RWPE2 (cell line): ENCODE data around the gene CES2.

ENCODE experiments used
- ATAC-seq: fragments of 200-7000 bp; cut with Tn5 transposase; 3 replicates; pipeline ENCODE4 v1.9.1; 2021; ENCODE audit warnings: low read depth
- DNase-seq: peaks from one replicate; pipeline ENCODE4 v3.0.0-alpha.2; 2020; ENCODE audit warnings: low spot score
- H3K27ac ChIP-seq: fragments of 450-650 bp; 2 replicates; pipeline ENCODE4 v1.5.1; 2017; ENCODE audit warnings: mild to moderate bottlenecking; ENCODE audit not compliant: poor library complexity, severe bottlenecking
- H3K27me3 ChIP-seq: fragments of 250-450 bp; sonication (Bioruptor Pico); 2 replicates; pipeline ENCODE4 v1.5.1; 2021; ENCODE audit warnings: mild to moderate bottlenecking, moderate library complexity; ENCODE audit not compliant: insufficient read depth, poor library complexity, severe bottlenecking
- H3K36me3 ChIP-seq: fragments of 250-450 bp; sonication (Bioruptor Pico); 2 replicates; pipeline ENCODE4 v1.5.1; 2020; ENCODE audit warnings: low read depth, mild to moderate bottlenecking, moderate library complexity
- H3K4me1 ChIP-seq: fragments of 250-450 bp; sonication (Bioruptor Pico); 2 replicates; pipeline ENCODE4 v1.5.1; 2021; ENCODE audit warnings: mild to moderate bottlenecking, moderate library complexity; ENCODE audit not compliant: insufficient read depth, poor library complexity, severe bottlenecking
- H3K4me3 ChIP-seq: fragments of 250-450 bp; sonication (Bioruptor Pico); 2 replicates; pipeline ENCODE4 v1.5.1; 2021; ENCODE audit warnings: mild to moderate bottlenecking, moderate library complexity; ENCODE audit not compliant: severe bottlenecking
- H3K9me3 ChIP-seq: fragments of 250-450 bp; sonication (Bioruptor Pico); 2 replicates; pipeline ENCODE4 v1.5.1; 2021; ENCODE audit warnings: mild to moderate bottlenecking, moderate library complexity; ENCODE audit not compliant: severe bottlenecking
- CTCF ChIP-seq: fragments of 450-650 bp; IDR thresholded peaks from one replicate; pipeline ENCODE4 v1.5.1; 2017; ENCODE audit warnings: mild to moderate bottlenecking, moderate library complexity; ENCODE audit not compliant: poor library complexity, severe bottlenecking

Gene CES2

GRCh38 chr16:66936889-66937554, 1.7 kb downstream of the CES2 start:
- peaks cover 9% of the 10 kb centered on the region for H3K4me1 ChIP-seq
- no peak for TF ChIP-seq CTCF
- H3K36me3 ChIP-seq, result peaks cover 52% of the 10 kb centered on the region
- H3K27me3 ChIP-seq, result no peaks in the 10 kb centered on the region
- no peak for ATAC-seq
- no peaks in the 10 kb centered on the region for H3K9me3 ChIP-seq
- DNase-seq, result no peak
- no peak overlapping the region for H3K27ac ChIP-seq
- no peak overlapping the region for H3K4me3 ChIP-seq

- no peak overlapping the region for H3K27ac ChIP-seq
- H3K4me1 ChIP-seq, result peaks cover 9% of the 10 kb centered on the region
- H3K36me3 ChIP-seq, result peaks cover 58% of the 10 kb centered on the region
- H3K9me3 ChIP-seq, result no peaks in the 10 kb centered on the region
- no peak for ATAC-seq
- DNase-seq, result no peak
- H3K4me3 ChIP-seq, result no peak overlapping the region
- no peaks in the 10 kb centered on the region for H3K27me3 ChIP-seq
- no peak for TF ChIP-seq CTCF
Measured at GRCh38 chr16:66937725-66938337, 2.5 kb downstream of the CES2 start.

- ATAC-seq (no peak), DNase-seq (no peak)
- Histone ChIP-seq H3K36me3 (peaks cover 60% of the 10 kb centered on the region), H3K4me1 (peaks cover 4% of the 10 kb centered on the region), H3K27ac (no peak overlapping the region), H3K27me3 (no peaks in the 10 kb centered on the region), H3K4me3 (no peak overlapping the region), H3K9me3 (no peaks in the 10 kb centered on the region)
- TF ChIP-seq CTCF, result no peak
Measured at GRCh38 chr16:66939366-66939765, 4.0 kb downstream of the CES2 start.

- peaks cover 60% of the 10 kb centered on the region for H3K36me3 ChIP-seq
- peaks cover 4% of the 10 kb centered on the region for H3K4me1 ChIP-seq
- no peak overlapping the region for H3K4me3 ChIP-seq
- DNase-seq (no peak), ATAC-seq (no peak)
- H3K27ac ChIP-seq, result no peak overlapping the region
- no peak for TF ChIP-seq CTCF
- H3K9me3 ChIP-seq, result no peaks in the 10 kb centered on the region
- no peaks in the 10 kb centered on the region for H3K27me3 ChIP-seq
Measured at GRCh38 chr16:66940236-66940635, 4.9 kb downstream of the CES2 start.

GRCh38 chr16:66942981-66943380, 7.7 kb downstream of the CES2 start:
- DNase-seq, result no peak
- Histone ChIP-seq H3K4me3 (no peak overlapping the region), H3K4me1 (no peaks in the 10 kb centered on the region), H3K36me3 (peaks cover 50% of the 10 kb centered on the region), H3K9me3 (no peaks in the 10 kb centered on the region), H3K27ac (no peak overlapping the region), H3K27me3 (no peaks in the 10 kb centered on the region)
- TF ChIP-seq CTCF, result no peak
- no peak for ATAC-seq
